SIG-M5 treated with dmso at 0.1 percent for 504 hours (cell line): ENCODE results near the gene LAP3.
"Not testable (repeated sequence)": the region's sequence is repeated elsewhere in the genome, so short reads cannot be mapped to it uniquely, and the experiment has no call there.

Experiments
- DNase-seq: peaks from one replicate; lab custom pipeline; 2025; ENCODE audit not compliant: unreplicated experiment; lab: John Stamatoyannopoulos, UW

The LAP3 gene

GRCh38 chr4:17576932-17577664, at the start of gene LAP3:
Gene LAP3, plus strand, starts transcription at chr4:17577198. Its CDS starts 268 bp downstream, at chr4:17577466.
- peak; percentile 87 for DNase-seq

GRCh38 chr4:17528551-17529165, 48.3 kb upstream of the LAP3 start:
- no peak for DNase-seq

- peak; percentile 13 for DNase-seq
Measured at GRCh38 chr4:17531538-17532285, 45.3 kb upstream of the LAP3 start.

GRCh38 chr4:17534705-17535104, 42.3 kb upstream of the LAP3 start:
- no peak for DNase-seq

GRCh38 chr4:17535242-17535641, 41.8 kb upstream of the LAP3 start:
- no peak for DNase-seq

GRCh38 chr4:17535906-17536305, 41.1 kb upstream of the LAP3 start:
- no peak for DNase-seq

- not testable (repeated sequence) for DNase-seq
Measured at GRCh38 chr4:17537060-17537459, 39.9 kb upstream of the LAP3 start.

- DNase-seq: no peak
Measured at GRCh38 chr4:17544205-17544604, 32.8 kb upstream of the LAP3 start.

GRCh38 chr4:17544831-17545234, 32.2 kb upstream of the LAP3 start:
- DNase-seq: no peak

- no peak for DNase-seq
Measured at GRCh38 chr4:17545374-17546140, 31.4 kb upstream of the LAP3 start.

GRCh38 chr4:17546222-17546621, 30.8 kb upstream of the LAP3 start:
- no peak for DNase-seq

- no peak for DNase-seq
Measured at GRCh38 chr4:17546678-17547077, 30.3 kb upstream of the LAP3 start.

- DNase-seq: no peak
Measured at GRCh38 chr4:17550549-17550948, 26.4 kb upstream of the LAP3 start.

- DNase-seq: no peak
Measured at GRCh38 chr4:17552427-17552826, 24.6 kb upstream of the LAP3 start.

GRCh38 chr4:17554568-17554967, 22.4 kb upstream of the LAP3 start:
- no peak for DNase-seq

- DNase-seq: no peak
Measured at GRCh38 chr4:17556498-17556897, 20.5 kb upstream of the LAP3 start.

- DNase-seq: no peak
Measured at GRCh38 chr4:17557880-17558279, 19.1 kb upstream of the LAP3 start.

- no peak for DNase-seq
Measured at GRCh38 chr4:17558941-17559708, 17.9 kb upstream of the LAP3 start.

GRCh38 chr4:17559709-17560048, 17.3 kb upstream of the LAP3 start:
- no peak for DNase-seq

- DNase-seq: no peak
Measured at GRCh38 chr4:17560065-17560673, 16.8 kb upstream of the LAP3 start.
